HG02852 (cell line): ENCODE results near the gene NCAPG2.

Experiments used
- ATAC-seq: cut with Tn5 transposase; IDR thresholded peaks from one replicate; pipeline ENCODE4 v1.9.1; 2021; ENCODE audit warnings: mild to moderate bottlenecking, moderate library complexity; ENCODE audit not compliant: unreplicated experiment

NCAPG2 gene

GRCh38 chr7:158581440-158582088, 123.0 kb downstream of the NCAPG2 start:
- ATAC-seq = no peak
